ENCODE results near the gene KDM2B.

KDM2B gene

DNA sequence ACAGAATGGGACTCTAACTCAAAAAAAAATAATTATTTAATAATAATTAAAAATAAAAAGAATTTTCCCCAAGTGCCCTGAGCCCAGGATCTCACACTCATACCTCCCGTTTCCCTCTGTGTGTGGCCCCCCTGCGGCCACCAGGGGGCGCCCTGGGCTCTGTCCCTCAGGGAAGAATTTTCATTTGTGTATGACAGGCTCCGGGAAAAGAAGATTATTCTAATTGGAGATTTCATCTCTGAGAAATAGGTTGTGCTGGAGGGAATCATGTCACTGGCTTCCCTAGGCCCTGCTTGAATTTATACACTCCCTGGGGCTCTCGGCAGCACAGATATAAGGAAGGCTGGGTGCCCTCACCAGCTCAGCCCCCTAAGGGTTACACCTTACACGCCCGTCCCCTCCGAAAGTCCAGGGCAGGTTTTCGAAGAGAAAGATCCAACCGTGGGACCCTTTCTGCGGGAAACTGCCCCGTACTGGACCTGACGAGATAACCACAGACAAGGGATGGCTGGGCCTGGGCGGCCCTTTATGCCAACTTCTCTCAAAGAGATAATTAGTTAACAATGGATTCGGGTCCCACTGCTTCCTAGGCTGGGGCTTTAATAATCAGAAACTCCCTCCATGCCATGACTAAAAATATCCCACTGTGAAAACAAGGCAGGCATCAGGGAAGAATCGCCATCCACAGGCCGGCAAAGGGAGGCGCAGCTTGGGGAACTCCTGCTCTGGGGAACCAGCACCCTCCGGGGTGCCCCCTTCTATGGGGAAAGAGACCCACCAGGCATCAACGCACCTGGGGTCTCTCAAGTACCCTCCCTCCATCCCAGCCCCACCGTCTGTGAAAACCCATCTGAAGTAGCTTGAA is 80.7 kb downstream of the KDM2B start:
- TF ChIP-seq GATA2 (IDR thresholded peaks at IDR 0.05; ENCODE audit: low read depth, low read length) (peak; percentile 38), GATA3 (IDR thresholded peaks at IDR 0.05; ENCODE audit: low read depth, low read length) (no peak)

- TF ChIP-seq GATA2 (IDR thresholded peaks at IDR 0.05; ENCODE audit: low read depth, low read length) (no peak), GATA3 (IDR thresholded peaks at IDR 0.05; ENCODE audit: low read depth, low read length) (no peak)
Observed at GRCh38 chr12:121495746-121496145, 85.1 kb downstream of the KDM2B start.

GRCh38 chr12:121494093-121494787 is 86.6 kb downstream of the KDM2B start:
- no peak for TF ChIP-seq GATA2 (IDR thresholded peaks at IDR 0.05; ENCODE audit: low read depth, low read length)
- no peak for TF ChIP-seq GATA3 (IDR thresholded peaks at IDR 0.05; ENCODE audit: low read depth, low read length)

GRCh38 chr12:121490401-121491281 is 90.2 kb downstream of the KDM2B start:
- TF ChIP-seq GATA2 (IDR thresholded peaks at IDR 0.05; ENCODE audit: low read depth, low read length) (no peak), GATA3 (IDR thresholded peaks at IDR 0.05; ENCODE audit: low read depth, low read length) (no peak)

DNA sequence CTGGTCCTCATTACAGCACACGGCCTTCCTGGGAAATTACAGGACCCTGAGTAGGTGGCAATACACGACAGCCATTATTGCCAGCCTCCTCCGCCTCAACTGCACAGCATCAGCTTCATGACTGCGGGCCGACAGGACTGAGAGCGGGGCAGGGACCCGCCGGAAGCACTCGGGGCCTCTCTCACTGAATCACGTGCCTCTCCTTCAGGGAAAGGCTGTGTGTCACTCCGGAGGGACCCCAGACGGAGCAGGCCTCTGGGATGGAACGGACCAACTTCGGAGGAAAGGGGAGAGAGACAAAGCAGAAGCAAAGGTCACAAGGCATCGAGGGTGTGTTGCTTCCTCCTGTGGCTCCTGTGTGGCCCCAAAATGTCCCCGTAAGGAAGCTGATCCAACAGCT is 90.9 kb downstream of the KDM2B start:
- TF ChIP-seq GATA2 (IDR thresholded peaks at IDR 0.05; ENCODE audit: low read depth, low read length): no peak
- no peak for TF ChIP-seq GATA3 (IDR thresholded peaks at IDR 0.05; ENCODE audit: low read depth, low read length)

DNA sequence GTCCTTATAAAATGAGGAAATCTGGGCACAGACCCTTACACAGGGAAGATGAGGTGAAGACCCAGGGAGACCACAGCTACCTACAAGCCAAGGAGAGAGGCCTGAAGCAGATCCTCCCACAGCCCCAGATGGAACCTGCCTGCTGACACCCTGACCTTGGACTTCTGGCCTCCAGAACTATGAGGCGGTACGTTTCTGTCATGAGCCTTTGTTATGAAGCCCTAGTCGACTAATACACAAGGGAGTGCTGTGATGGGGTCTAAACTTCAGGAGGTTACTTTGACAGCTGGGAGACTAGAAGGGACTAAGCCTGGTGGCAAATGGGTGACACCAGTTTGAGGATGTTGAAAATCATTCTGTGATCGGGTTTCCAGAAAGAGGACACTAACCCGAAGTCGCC is 95.9 kb downstream of the KDM2B start:
- no peak for TF ChIP-seq GATA3 (IDR thresholded peaks at IDR 0.05; ENCODE audit: low read depth, low read length)
- no peak for TF ChIP-seq GATA2 (IDR thresholded peaks at IDR 0.05; ENCODE audit: low read depth, low read length)

- no peak for TF ChIP-seq GATA3 (IDR thresholded peaks at IDR 0.05; ENCODE audit: low read depth, low read length)
- no peak for TF ChIP-seq GATA2 (IDR thresholded peaks at IDR 0.05; ENCODE audit: low read depth, low read length)
Observed at GRCh38 chr12:121483949-121484348, 96.9 kb downstream of the KDM2B start.

GRCh38 chr12:121476477-121476876 is 104.3 kb downstream of the KDM2B start:
- no peak for TF ChIP-seq GATA2 (IDR thresholded peaks at IDR 0.05; ENCODE audit: low read depth, low read length)
- TF ChIP-seq GATA3 (IDR thresholded peaks at IDR 0.05; ENCODE audit: low read depth, low read length): no peak

GRCh38 chr12:121475279-121475678 is 105.5 kb downstream of the KDM2B start:
- TF ChIP-seq GATA2 (IDR thresholded peaks at IDR 0.05; ENCODE audit: low read depth, low read length): no peak
- no peak for TF ChIP-seq GATA3 (IDR thresholded peaks at IDR 0.05; ENCODE audit: low read depth, low read length)

GRCh38 chr12:121472150-121472905 is 108.5 kb downstream of the KDM2B start:
- no peak for TF ChIP-seq GATA3 (IDR thresholded peaks at IDR 0.05; ENCODE audit: low read depth, low read length)
- TF ChIP-seq GATA2 (IDR thresholded peaks at IDR 0.05; ENCODE audit: low read depth, low read length): no peak

DNA sequence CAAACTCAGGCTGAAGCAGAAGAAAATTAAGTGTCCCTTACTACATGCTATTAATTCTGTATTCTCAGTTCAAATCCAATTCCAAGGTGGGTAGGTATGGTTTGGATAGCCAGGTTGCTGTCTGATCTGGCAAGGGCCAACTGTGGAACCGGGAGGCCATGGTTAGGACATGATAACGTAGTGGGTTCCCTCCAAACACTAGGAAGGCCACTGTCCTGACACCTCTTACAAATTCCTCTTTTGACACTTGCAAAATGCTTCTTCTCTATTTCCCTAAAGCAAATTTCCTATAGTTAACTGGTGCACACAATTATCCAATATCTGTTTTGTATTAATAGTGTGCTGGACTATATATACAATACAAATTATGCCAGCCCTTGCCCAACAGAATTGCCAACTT is 110.1 kb downstream of the KDM2B start:
- no peak for TF ChIP-seq GATA2 (IDR thresholded peaks at IDR 0.05; ENCODE audit: low read depth, low read length)
- TF ChIP-seq GATA3 (IDR thresholded peaks at IDR 0.05; ENCODE audit: low read depth, low read length): no peak

DNA sequence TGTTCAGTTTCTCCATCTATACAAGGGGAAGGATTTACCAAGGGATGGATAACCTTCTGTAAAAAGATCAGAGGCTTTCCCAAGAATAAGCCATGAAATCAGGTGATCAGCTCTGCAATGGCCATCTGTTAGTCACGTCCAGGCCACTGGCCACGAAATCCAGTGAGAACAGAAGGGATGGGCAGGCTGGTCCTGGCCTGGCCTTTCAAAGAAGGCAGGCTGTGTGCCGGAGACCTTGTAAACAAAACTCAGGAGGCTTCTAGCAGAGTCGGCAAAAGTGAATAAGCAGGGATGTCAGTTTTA is 112.4 kb downstream of the KDM2B start:
- no peak for TF ChIP-seq GATA2 (IDR thresholded peaks at IDR 0.05; ENCODE audit: low read depth, low read length)
- no peak for TF ChIP-seq GATA3 (IDR thresholded peaks at IDR 0.05; ENCODE audit: low read depth, low read length)

DNA sequence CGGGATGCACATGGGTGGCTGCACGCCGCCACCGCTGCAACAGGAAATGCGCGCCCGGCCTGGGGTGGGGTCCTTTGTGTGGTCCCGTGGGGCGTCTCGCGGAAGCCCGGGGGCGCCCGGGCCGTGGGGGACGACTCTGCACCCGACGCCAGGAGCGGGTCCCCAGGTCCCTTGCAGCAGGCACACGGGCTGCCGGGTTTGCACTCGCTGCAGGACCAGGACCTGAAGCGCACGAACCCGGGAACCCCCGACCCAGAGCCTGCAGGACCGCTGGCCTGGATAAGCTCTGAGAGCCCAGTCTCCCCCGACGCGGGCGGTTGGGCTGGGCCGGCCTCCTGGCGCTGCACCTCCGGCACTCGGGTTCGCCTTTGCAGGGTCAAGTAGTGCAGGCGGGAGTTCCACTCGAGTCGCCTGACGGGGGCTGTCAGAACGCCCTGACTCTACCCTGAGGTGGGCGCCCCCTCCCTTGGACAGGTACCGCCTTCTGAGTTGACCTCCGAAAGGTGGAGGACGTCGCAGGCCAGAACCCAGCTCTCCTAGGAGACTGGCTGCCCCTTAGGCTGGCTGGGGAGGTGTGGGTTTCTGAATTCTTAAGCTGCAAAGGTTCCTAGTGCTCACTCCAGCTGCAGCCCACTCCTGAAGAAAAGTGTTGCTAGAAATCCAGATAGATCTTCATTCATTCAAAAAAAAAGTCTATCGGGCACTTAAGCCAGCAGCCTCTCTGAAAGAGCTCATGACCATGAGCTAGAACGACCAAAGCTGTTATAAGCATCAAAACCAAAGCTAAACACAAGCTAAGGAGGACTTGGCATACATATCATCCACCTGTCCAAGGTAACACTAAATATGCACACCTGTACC is 113.0 kb downstream of the KDM2B start:
- TF ChIP-seq GATA3 (IDR thresholded peaks at IDR 0.05; ENCODE audit: low read depth, low read length) (no peak), GATA2 (IDR thresholded peaks at IDR 0.05; ENCODE audit: low read depth, low read length) (no peak)

Data from SH-SY5Y (cell line).